Measurements from ENCODE around the gene LMTK3. TPM values are rescaled to one million over a fixed set of nuclear protein-coding genes. Genes with fewer than 3 reads are reported as not detected.

Gene LMTK3
- total RNA-seq, 4 donors from 2014 or later = 2.1 to 7.8 (median 2.8) TPM

DNA sequence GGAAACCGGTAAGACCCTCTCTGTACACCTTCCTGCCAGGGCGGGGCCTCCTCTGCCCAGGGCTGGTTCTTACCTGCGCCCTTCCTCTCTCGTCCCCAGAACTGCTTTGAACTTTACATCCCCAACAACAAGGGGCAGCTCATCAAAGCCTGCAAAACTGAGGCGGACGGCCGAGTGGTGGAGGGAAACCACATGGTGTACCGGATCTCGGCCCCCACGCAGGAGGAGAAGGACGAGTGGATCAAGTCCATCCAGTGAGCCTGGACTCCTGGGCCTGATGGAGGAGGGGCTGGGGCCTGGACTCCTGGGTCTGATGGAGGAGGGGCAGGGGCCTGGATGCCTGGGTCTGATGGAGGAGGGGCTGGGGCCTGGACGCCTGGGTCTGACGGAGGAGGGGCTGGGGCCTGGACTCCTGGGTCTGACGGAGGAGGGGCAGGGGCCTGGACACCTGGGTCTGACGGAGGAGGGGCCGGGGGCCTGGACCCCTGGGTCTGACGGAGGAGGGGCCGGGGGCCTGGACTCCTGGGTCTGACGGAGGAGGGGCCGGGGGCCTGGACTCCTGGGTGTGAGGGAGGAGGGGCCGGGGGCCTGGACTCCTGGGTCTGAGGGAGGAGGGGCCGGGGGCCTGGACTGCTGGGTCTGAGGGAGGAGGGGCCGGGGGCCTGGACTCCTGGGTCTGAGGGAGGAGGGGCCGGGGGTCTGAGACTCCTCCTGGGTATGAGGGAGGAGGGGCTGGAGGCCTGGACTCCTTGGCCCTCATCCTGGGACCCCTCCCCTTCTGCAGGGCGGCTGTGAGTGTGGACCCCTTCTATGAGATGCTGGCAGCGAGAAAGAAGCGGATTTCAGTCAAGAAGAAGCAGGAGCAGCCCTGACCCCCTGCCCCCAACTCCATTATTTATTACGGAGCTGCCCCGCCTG is 33.0 kb downstream of the LMTK3 start:
- Histone ChIP-seq H3K27me3 (no peaks in the 10 kb centered on the region), H3K36me3 (peaks cover 30 to 58% (median 37%) of the 10 kb centered on the region in 3 donors), H3K9me3 (no peaks in the 10 kb centered on the region), H3K4me1 (peaks cover 15 to 32% (median 26%) of the 10 kb centered on the region in 3 donors), H3K27ac (no peak overlapping the region), H3K4me3 (no peak overlapping the region)
- no peak for TF ChIP-seq POLR2A (IDR thresholded peaks at IDR 0.05)
- TF ChIP-seq, protein P1, sequence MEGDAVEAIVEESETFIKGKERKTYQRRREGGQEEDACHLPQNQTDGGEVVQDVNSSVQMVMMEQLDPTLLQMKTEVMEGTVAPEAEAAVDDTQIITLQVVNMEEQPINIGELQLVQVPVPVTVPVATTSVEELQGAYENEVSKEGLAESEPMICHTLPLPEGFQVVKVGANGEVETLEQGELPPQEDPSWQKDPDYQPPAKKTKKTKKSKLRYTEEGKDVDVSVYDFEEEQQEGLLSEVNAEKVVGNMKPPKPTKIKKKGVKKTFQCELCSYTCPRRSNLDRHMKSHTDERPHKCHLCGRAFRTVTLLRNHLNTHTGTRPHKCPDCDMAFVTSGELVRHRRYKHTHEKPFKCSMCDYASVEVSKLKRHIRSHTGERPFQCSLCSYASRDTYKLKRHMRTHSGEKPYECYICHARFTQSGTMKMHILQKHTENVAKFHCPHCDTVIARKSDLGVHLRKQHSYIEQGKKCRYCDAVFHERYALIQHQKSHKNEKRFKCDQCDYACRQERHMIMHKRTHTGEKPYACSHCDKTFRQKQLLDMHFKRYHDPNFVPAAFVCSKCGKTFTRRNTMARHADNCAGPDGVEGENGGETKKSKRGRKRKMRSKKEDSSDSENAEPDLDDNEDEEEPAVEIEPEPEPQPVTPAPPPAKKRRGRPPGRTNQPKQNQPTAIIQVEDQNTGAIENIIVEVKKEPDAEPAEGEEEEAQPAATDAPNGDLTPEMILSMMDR (IDR thresholded peaks at IDR 0.05) = no peak
- DNase-seq = no peak
- intact Hi-C loops (cut with DNase I) = no loop called here
- WGBS, 2 donors = 85 to 87% methylated on average over 4 to 12 of the region's 29 CpGs

GRCh38 chr19:48477698-48478338 is 33.8 kb downstream of the LMTK3 start:
- Histone ChIP-seq H3K9me3 (no peaks in the 10 kb centered on the region), H3K36me3 (peaks cover 37 to 66% (median 45%) of the 10 kb centered on the region in 3 donors), H3K27me3 (no peaks in the 10 kb centered on the region), H3K4me3 (no peak overlapping the region), H3K4me1 (peaks cover 15 to 32% (median 26%) of the 10 kb centered on the region in 3 donors), H3K27ac (no peak overlapping the region)
- intact Hi-C loops (cut with DNase I) = no loop called here
- WGBS, 2 donors = 72 to 83% methylated on average over 4 to 10 of the region's 22 CpGs
- DNase-seq = no peak
- no peak for TF ChIP-seq POLR2A (IDR thresholded peaks at IDR 0.05)
- TF ChIP-seq, protein P1 (IDR thresholded peaks at IDR 0.05) = no peak

DNA sequence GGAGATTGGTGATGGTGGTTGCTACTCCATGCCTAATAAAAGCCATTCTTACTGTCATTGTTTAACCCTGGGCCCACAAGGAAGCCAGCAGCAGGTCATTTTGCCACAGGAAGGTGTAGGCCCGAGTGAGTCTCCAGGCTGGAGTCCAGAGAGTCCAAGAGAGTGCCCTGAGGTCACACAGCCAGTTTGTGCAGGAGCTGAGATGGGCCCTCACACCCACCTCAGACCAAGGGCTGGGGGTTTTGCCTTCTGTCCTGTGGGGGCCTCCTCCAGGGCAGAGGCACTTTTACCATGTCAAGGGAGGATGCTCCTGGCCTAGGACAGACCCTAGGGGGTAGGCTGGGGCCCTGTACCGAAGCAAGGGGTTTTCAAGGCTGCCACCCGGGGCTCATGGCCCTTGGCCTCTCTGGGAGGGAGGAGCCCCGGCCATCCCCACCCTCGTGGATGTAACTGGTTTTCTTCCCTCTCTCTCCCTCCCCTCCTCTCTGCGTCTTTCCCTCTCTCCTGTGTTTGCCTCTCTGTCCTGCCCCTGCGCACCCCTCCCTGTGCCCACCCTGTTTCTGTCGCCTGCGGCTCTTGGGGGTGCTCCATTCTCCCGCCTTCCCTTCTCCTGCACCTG is 34.5 kb downstream of the LMTK3 start:
- Histone ChIP-seq H3K4me3 (no peak overlapping the region), H3K27ac (no peak overlapping the region), H3K9me3 (no peaks in the 10 kb centered on the region), H3K36me3 (peaks cover 42 to 72% (median 51%) of the 10 kb centered on the region in 3 donors), H3K27me3 (no peaks in the 10 kb centered on the region), H3K4me1 (peaks cover 15 to 29% (median 23%) of the 10 kb centered on the region in 3 donors)
- TF ChIP-seq POLR2A (IDR thresholded peaks at IDR 0.05) = no peak
- TF ChIP-seq, protein P1 (IDR thresholded peaks at IDR 0.05) = no peak
- 70 to 86% methylated on average over 8 to 9 of the region's 10 CpGs for WGBS, 2 donors
- intact Hi-C loops (cut with DNase I) = no loop called here
- DNase-seq = no peak

- TF ChIP-seq, protein P1 (IDR thresholded peaks at IDR 0.05) = no peak
- TF ChIP-seq POLR2A (IDR thresholded peaks at IDR 0.05) = no peak
- no peak for DNase-seq
- H3K4me1 ChIP-seq = peaks cover 13 to 29% (median 15%) of the 10 kb centered on the region in 3 donors
- H3K9me3 ChIP-seq = no peaks in the 10 kb centered on the region
- WGBS, 2 donors = 86 to 89% methylated on average over 8 to 9 of the region's 9 CpGs
- no peak overlapping the region for H3K4me3 ChIP-seq
- peaks cover 52 to 82% (median 57%) of the 10 kb centered on the region in 3 donors for H3K36me3 ChIP-seq
- H3K27me3 ChIP-seq = no peaks in the 10 kb centered on the region
- no peak overlapping the region for H3K27ac ChIP-seq
- intact Hi-C loops (cut with DNase I) = no loop called here
Observed at GRCh38 chr19:48476176-48476575, 35.5 kb downstream of the LMTK3 start.
